SU-DHL-6 (cell line): ENCODE measurements around the gene BMP15.

ENCODE experiments used
- H2AFZ ChIP-seq: fragments of 200-600 bp; sonication (generic); 2 replicates; pipeline ENCODE4 v1.6.1; 2014; ENCODE audit warnings: low read depth, mild to moderate bottlenecking, moderate library complexity, mixed read lengths, antibody characterized with exemption, low read length; ENCODE audit not compliant: severe bottlenecking
- H3F3A ChIP-seq: fragments of 200-600 bp; shearing (Covaris generic); 2 replicates; pipeline ENCODE4 v1.6.0; 2016; ENCODE audit warnings: antibody characterized with exemption, mild to moderate bottlenecking; ENCODE audit not compliant: insufficient read depth
- H3K27ac ChIP-seq: fragments of 200-600 bp; sonication (generic); 2 replicates; pipeline ENCODE4 v1.5.1; 2016; ENCODE audit warnings: low read depth, mild to moderate bottlenecking, low read length, moderate library complexity, mixed read lengths
- H3K27me3 ChIP-seq: fragments of 200-600 bp; sonication (generic), shearing (Covaris generic); 2 replicates; pipeline ENCODE4 v1.6.0; 2014; ENCODE audit warnings: mild to moderate bottlenecking, low read length
- H3K36me3 ChIP-seq: fragments of 200-600 bp; sonication (generic); 2 replicates; pipeline ENCODE4 v1.6.1; 2014; ENCODE audit warnings: mild to moderate bottlenecking, low read length, mixed read lengths
- H3K4me2 ChIP-seq: fragments of 300-600, 200-600 bp; shearing (Covaris generic), sonication (generic); 2 replicates; pipeline ENCODE4 v1.6.0; 2014; ENCODE audit warnings: low read length, low read depth, mild to moderate bottlenecking; ENCODE audit not compliant: poor library complexity, severe bottlenecking
- H3K4me3 ChIP-seq: fragments of 200-600 bp; sonication (generic); 2 replicates; pipeline ENCODE4 v1.5.1; 2014; ENCODE audit warnings: antibody characterized with exemption, low read length, mild to moderate bottlenecking, mixed read lengths; ENCODE audit not compliant: insufficient read depth, poor library complexity, severe bottlenecking
- H3K79me2 ChIP-seq: fragments of 200-600 bp; sonication (generic); 2 replicates; pipeline ENCODE4 v1.6.1; 2014; ENCODE audit warnings: mild to moderate bottlenecking, low read length, moderate library complexity; ENCODE audit not compliant: insufficient read depth
- H3K9ac ChIP-seq: fragments of 200-600 bp; sonication (generic); 2 replicates; pipeline ENCODE4 v1.7.0; 2014; ENCODE audit warnings: mild to moderate bottlenecking, low read length
- H3K9me2 ChIP-seq: fragments of 200-600 bp; sonication (generic); replicated peaks from 2 replicates; pipeline ENCODE4 v1.6.1; 2014; ENCODE audit warnings: low read length; ENCODE audit not compliant: insufficient read depth
- H3K9me3 ChIP-seq: fragments of 200-600 bp; sonication (generic); 2 replicates; pipeline ENCODE4 v1.6.1; 2014; ENCODE audit warnings: low read length, mixed read lengths; ENCODE audit not compliant: insufficient read depth
- H4K20me1 ChIP-seq: fragments of 200-600 bp; sonication (generic); 2 replicates; pipeline ENCODE4 v1.6.1; 2014; ENCODE audit warnings: low read depth, mild to moderate bottlenecking, antibody characterized with exemption, low read length, moderate library complexity, mixed read lengths
- EZH2phosphoT487 ChIP-seq: fragments of 200-600 bp; sonication (generic), shearing (Covaris generic); conservative IDR thresholded peaks from 2 replicates; pipeline ENCODE4 v1.6.1; 2018; ENCODE audit warnings: mild to moderate bottlenecking, antibody characterized with exemption, low read length, moderate library complexity, mixed read lengths
- TF ChIP-seq, protein P1 (sequence below): fragments of 200-600 bp; sonication (generic); IDR thresholded peaks from one replicate; pipeline ENCODE4 v1.5.1; 2017; ENCODE audit warnings: antibody characterized with exemption, mild to moderate bottlenecking, low read length, moderate library complexity; ENCODE audit not compliant: insufficient read depth, poor library complexity, severe bottlenecking

Gene BMP15

DNA sequence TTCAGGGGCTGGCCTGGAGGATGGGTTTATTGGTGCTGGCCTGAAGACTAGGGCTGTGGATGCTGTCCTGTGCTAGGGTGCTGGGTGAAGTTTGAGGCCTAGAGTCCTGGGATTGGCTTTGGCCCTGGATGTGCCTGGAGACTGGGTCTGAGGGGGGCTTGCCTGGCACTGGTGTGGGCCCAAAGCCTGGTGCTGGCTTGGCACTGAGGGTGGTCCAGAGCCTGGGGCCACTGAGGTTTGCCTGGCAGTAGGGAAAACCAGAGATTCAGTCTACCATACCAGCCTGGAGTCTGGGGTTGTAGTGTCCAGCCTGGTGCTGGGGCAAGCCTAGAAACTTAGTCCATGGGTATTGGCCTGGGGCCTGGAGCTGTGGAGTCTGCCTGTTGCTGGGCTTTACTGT is 16.6 kb downstream of the BMP15 start:
- Histone ChIP-seq H2AFZ (no peak overlapping the region), H3K27me3 (no peaks in the 10 kb centered on the region), H3K36me3 (no peaks in the 10 kb centered on the region), H3F3A (no peaks in the 10 kb centered on the region), H3K27ac (no peak overlapping the region), H3K9me2 (no peaks in the 10 kb centered on the region), H3K4me3 (no peak overlapping the region), H3K79me2 (no peaks in the 10 kb centered on the region), H3K4me2 (no peak overlapping the region), H3K9ac (no peak overlapping the region), H4K20me1 (no peaks in the 10 kb centered on the region), H3K9me3 (no peaks in the 10 kb centered on the region)
- TF ChIP-seq EZH2phosphoT487: no peak
- TF ChIP-seq, protein P1, sequence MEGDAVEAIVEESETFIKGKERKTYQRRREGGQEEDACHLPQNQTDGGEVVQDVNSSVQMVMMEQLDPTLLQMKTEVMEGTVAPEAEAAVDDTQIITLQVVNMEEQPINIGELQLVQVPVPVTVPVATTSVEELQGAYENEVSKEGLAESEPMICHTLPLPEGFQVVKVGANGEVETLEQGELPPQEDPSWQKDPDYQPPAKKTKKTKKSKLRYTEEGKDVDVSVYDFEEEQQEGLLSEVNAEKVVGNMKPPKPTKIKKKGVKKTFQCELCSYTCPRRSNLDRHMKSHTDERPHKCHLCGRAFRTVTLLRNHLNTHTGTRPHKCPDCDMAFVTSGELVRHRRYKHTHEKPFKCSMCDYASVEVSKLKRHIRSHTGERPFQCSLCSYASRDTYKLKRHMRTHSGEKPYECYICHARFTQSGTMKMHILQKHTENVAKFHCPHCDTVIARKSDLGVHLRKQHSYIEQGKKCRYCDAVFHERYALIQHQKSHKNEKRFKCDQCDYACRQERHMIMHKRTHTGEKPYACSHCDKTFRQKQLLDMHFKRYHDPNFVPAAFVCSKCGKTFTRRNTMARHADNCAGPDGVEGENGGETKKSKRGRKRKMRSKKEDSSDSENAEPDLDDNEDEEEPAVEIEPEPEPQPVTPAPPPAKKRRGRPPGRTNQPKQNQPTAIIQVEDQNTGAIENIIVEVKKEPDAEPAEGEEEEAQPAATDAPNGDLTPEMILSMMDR: no peak

DNA sequence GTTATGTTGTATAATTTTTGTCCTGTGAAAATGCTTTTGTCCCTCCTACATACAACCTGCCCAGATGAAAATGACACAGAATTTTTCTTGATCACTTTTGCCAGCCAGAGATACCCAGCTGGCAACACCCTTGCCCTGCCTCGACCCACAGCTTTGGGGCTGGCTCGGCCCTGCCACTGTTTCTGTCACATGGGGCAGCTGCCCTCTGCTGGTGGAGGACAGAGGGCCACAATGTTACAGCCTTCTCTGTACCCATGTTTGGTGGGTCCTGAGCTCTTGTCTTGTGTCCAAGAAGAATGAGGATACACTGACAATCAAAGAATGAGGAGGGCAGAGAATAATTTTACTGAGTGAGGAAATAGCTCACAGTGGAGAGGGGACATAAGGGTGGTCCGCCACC is 31.1 kb downstream of the BMP15 start:
- H3K4me2 ChIP-seq: no peak overlapping the region
- no peak overlapping the region for H3K4me3 ChIP-seq
- H3F3A ChIP-seq: no peaks in the 10 kb centered on the region
- no peaks in the 10 kb centered on the region for H4K20me1 ChIP-seq
- H3K27ac ChIP-seq: no peak overlapping the region
- no peak for TF ChIP-seq EZH2phosphoT487
- TF ChIP-seq, protein P1: no peak
- H3K36me3 ChIP-seq: no peaks in the 10 kb centered on the region
- H2AFZ ChIP-seq: no peak overlapping the region
- H3K79me2 ChIP-seq: no peaks in the 10 kb centered on the region
- H3K27me3 ChIP-seq: no peaks in the 10 kb centered on the region
- no peaks in the 10 kb centered on the region for H3K9me2 ChIP-seq
- no peak overlapping the region for H3K9ac ChIP-seq
- no peaks in the 10 kb centered on the region for H3K9me3 ChIP-seq

DNA sequence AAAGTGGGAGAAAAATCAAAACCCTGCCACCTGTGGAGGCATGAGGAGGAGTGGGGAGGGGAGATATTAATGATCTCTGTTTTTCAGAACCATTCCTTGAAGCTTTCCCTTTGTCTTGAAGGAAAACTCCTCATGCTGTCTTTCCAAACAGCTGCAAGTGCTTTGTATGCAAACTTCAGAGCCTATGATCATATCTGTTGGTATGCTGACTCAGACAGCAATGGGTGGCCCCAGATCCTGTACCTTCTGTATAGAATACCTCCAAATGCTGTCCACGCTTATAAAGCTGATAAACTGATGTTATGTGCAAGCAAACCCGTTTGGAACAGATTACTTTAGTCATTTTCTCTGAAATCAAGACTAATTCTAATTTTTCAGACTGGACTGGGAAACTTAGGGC is 31.9 kb downstream of the BMP15 start:
- Histone ChIP-seq H3K27ac (no peak overlapping the region), H3K4me2 (no peak overlapping the region), H3F3A (no peaks in the 10 kb centered on the region), H3K79me2 (no peaks in the 10 kb centered on the region), H3K4me3 (no peak overlapping the region), H3K9ac (no peak overlapping the region), H3K9me2 (no peaks in the 10 kb centered on the region), H3K27me3 (no peaks in the 10 kb centered on the region), H2AFZ (no peak overlapping the region), H4K20me1 (no peaks in the 10 kb centered on the region), H3K36me3 (no peaks in the 10 kb centered on the region), H3K9me3 (no peaks in the 10 kb centered on the region)
- TF ChIP-seq, protein P1: no peak
- no peak for TF ChIP-seq EZH2phosphoT487
